GM19351 (cell line): ENCODE measurements around the gene CTNND2.
A peak's percentile ranks its signal among the peaks of the same experiment; 100 is the strongest.
"Not testable (repeated sequence)": the region's sequence is repeated elsewhere in the genome, so short reads cannot be mapped to it uniquely, and the experiment has no call there.

ENCODE experiments used
- ATAC-seq: cut with Tn5 transposase; IDR thresholded peaks from one replicate; pipeline ENCODE4 v1.9.1; 2021; ENCODE audit warnings: mild to moderate bottlenecking, moderate library complexity; ENCODE audit not compliant: unreplicated experiment

Gene CTNND2

DNA sequence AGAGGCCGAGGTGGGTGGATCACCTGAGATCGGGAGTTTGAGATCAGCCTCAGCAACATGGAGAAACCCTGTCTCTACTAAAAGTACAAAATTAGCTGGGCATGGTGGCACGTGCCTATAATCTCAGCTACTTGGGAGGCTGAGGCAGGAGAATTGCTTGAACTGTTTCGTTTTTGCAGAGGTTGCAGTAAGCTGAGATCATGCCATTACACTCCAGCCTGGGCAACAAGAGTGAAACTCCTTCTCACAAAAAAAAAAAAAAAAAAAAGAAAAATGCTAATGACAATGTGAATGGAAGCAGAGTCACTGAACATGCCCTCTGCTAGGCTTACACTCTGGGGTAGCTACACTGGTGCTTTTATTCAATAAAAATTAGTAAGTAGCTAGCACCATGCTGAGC lies 899.7 kb downstream of the CTNND2 start:
- not testable (repeated sequence) for ATAC-seq

DNA sequence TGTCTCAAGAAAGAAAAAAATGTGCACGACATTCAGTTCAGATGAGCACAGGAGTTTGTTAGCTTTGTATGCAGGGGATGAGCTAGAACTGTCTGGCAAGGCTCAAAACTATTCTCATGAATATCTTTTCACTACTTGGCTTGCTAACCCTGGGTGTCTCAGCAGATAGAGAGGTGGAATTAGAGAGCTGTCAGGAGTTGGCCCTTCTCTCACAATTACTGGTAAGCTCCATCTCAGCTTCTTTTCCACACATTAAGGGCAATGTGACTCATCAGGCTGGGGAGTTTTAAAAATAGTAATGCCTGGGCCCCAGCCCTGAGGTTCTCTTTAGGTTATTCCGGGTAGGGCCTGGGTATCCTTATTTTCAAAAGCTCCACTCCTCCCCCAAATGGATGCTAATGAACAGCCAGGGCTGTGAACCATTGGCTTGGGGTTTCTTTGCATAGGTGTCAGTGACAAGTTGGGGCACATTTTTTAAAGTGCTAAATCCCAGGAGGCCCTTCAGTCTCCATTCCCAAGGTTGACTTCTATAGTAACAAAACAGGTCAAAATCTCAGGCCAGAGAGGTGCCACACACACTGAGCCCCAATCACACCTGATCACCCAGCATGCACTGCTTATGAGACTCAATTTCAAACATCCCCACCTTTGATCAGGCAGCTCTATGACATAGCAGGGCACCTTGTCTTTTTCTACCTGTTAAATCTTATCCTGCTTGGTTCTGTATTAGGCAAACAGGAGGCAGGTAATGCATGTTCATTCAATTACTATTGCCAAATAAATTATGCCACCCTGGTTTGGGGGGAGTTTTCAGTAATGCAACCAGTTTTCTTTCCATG lies 903.5 kb downstream of the CTNND2 start:
- no peak for ATAC-seq

DNA sequence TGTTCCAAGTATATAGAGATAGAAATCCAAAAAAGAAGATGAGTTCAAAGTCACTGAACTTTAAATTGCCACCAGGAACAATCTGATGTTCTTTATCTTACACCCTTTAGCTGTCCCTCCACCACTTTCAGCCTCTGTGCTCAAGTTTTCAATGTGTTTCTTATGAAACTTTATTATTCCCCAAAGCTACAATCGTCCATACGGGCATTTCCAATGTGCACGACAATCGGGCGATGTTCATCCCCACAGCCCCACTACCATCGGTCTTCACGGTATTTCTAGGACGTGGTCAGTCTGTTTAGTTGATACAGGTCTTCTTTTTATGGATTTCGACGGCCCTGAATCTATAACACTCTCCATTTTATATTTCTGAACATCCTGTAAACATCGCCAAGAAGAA lies 904.5 kb downstream of the CTNND2 start:
- ATAC-seq = no peak

DNA sequence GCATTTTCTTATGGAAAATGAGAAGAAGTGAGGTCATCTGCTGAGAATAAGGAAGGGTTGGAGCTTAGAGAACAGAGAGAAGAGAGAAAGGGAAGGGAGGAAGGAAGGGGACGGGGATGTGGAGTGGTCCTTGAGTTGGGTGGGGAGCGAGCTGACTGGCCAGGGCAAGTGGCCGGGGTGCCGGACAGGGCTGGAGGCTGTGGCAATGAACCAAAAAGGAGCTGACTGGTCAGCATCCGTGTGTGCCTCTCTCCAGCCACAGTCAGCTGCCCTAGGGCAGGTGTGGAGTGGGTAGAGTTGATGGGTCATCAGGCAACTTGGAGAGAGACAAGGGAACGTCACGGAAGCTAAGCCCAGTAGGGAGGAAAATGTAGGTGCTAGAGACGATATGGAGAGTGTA lies 908.4 kb downstream of the CTNND2 start:
- ATAC-seq = no peak

DNA sequence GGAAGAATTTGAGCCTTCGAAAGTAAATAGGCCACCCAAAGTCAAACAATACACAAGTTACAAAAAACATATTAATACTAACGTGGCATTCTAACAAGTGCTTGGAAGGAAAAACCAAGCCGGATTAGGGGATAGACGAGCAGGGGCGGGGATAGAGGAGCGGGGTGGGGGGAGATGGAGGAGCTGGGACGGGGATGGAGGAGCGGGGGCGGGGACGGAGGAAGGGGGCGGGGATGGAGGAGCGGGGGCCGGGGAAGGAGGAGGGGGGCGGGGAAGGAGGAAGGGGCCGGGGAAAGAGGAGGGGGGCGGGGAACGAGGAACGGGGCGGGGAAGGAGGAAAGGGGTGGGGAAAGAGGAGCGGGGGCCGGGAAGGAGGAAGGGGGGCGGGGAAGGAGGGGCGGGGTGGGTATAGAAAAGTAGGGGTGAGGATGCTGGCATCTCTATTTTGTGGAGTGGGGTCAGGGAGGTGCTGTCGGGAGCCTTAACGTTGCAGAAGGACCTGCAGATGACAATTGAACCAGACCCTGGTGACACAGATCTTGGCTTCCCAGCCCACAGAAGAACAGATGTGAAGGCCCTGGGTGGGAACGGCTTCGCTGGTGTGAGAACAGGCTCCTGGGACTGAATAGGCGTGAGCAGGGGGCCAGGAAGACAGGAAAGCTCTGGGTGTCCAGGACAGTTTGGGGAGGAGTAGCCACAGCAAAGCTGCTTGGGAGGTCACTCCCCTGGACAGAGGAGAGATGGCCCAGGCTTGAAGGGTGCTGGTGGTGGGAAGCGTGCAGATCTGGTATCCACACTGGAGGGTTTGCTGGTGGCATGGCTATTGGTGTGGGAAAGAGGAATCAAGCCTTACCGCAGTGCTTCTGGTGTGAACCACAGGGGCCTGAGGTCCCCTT lies 909.9 kb downstream of the CTNND2 start:
- ATAC-seq = no peak

DNA sequence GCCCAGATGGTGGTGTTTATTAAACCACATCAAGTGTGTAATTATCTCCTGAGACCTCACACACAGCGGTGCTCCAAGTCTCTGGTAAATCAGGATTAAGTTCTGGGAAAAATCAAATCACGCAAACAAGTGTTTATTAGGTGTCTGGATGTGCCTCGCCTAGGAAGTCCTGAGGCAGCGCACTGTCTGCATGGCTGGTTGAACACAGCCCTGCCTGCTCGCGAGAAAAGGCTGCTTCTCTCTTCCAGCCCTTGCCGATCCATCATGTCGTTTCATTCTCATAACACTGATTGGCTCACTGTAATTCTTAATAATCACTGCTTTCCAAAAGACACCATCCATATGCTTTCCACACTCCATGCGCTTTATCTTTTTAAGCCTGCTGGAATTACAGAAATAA lies 913.6 kb downstream of the CTNND2 start:
- ATAC-seq = no peak

DNA sequence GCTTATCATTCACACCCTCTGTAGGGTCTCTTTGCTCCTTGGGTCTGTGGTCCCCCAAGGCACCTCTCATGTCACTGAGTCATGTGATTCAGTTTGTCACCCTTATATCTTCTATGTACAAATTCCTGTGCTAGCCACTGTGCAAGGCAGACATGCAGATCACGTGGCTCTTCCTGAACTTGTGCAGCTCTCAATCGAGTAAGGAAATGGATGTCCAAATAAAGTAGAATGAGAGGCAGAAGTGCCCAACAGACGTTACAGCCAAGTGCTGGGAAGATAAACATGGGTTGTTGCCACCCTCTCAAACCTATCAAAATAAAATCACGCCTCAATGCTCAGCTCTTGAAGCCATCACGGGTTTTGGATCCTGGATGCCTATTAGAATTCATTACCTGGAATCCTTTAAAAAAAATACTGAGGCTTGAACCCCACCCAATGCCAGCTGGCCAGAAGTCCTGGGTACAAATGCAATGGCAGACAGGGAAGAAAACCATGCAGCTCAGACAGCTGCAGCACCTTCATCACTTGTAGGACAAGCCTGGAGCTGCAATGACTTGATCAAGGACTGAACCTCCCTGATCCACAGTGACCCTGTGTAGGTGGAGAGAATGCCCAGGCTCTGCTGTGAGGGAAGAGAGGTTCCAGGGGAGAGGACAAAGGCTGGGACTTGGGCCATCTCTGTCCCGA lies 914.5 kb downstream of the CTNND2 start:
- no peak for ATAC-seq

DNA sequence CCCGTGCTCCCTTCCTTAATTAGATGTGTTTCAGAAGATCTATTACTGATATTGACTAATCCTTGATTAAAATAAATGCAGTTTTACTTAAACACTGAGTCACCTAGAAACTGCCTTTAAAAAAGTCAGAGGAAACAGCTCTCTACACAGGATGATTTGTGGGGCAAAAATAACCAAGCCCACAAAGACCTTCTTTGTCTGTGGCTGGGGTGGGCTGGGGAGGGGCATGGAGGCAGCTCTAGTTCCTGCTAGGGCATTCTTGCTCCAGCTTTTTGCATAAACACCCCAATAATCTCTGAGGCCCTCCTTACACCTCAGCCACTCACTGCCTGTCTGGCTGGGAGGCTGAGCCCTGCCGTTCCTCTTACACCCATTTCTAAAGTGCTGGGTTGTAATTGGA lies 915.6 kb downstream of the CTNND2 start:
- ATAC-seq = no peak

DNA sequence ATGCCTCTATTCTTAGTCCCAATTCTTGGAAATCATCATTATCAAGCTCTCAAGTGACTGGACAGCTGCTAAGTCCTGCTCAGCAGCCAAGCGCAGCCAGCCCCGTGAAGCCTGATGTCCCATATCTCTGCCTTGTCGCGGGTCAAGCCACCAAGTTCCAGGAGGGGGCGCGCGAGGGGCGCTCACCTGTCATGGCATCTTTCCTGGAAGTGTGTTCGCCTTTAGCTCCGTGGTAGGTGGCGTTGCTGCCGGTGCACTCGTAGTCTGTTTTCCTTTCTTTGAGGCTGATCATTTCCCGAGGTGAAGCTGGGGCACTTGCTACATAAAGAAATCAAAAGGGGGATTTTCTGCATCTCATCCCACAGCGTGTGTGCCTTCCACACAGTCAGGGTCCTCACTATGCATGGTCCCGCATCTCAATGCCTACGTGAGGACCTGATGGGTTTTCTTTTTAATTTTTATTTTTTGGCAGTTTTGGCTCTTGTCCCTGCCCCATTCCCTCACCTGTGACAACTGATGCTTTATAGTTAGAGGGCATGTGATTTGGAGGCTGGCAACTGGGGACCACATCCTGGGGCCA lies 916.2 kb downstream of the CTNND2 start:
- peak; percentile 94 for ATAC-seq

DNA sequence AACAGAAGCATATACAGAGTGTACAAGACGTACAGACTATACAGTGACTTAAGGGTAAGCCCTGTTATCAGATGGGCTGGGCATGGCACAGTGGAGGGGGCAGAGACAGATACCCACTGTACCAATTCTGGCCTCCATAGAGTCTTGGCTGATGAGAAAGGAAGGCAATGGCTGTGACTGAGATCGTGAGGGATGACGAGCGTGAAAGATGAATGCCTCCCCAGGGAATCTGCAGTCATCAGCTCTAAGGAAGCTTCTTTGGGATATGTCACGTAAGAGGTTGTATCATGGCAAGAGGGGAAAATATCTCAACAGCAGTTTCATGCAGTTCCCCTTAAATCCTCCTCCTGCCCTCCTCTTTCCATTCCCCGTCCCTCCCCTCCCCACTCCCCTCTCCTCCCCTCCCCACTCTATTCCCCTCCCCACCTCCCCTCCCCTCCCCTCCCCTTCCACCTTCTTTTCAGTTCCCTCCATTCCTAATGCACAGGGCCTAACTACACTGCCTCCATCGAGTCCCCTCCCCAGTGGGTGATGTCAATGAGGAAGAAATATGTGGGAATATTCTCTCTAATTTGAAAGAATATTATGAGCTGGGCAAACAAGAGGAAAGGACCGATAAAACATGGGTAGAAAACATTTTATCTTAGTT lies 916.8 kb downstream of the CTNND2 start:
- no peak for ATAC-seq

DNA sequence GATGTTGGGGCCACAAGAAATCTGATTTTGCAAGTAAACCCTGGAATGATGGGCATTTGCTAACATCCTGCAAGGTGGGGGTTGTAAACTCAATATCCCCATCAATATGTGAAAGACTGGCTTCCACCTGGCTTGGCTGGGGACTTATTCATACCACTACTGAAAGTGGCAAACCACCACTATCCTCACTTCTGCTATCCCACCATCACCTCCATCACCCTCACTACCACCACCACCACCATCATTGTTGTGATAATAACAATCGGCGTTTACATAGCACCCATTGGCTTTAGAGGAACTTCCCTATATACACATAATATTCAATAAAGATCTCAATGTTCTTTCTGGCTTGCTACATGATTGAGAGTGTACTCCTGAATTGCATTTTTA lies 918.5 kb downstream of the CTNND2 start:
- peak; percentile 42 for ATAC-seq

DNA sequence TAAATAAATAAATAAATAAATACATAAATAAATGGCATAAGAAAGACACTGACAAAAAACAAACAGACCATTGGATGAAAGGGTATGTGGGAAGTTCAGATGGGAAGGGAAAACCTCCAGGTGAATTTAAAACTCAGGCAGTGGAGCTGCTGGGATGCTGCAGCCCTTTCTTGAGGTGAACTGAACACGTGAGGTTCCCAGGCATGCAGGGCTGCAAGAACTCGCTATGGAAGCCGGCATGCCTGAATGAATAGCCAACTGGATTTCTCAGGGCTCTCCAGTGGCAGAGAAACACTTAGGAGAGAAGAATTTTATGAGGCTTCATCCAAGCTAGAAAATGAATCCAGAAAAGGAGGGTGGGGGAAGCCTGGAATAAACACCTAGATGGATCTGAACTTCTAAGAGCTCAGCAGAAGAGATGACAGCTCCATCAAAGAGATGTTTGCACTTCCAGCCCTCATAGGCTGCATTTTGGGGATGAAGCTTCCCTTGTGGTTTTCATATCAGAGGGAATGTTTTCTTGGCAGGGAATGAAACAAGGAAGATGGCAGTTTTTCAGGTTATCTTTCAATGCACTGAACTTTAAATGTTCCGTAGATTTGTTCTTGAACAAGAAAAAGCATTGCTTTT lies 919.0 kb downstream of the CTNND2 start:
- no peak for ATAC-seq

DNA sequence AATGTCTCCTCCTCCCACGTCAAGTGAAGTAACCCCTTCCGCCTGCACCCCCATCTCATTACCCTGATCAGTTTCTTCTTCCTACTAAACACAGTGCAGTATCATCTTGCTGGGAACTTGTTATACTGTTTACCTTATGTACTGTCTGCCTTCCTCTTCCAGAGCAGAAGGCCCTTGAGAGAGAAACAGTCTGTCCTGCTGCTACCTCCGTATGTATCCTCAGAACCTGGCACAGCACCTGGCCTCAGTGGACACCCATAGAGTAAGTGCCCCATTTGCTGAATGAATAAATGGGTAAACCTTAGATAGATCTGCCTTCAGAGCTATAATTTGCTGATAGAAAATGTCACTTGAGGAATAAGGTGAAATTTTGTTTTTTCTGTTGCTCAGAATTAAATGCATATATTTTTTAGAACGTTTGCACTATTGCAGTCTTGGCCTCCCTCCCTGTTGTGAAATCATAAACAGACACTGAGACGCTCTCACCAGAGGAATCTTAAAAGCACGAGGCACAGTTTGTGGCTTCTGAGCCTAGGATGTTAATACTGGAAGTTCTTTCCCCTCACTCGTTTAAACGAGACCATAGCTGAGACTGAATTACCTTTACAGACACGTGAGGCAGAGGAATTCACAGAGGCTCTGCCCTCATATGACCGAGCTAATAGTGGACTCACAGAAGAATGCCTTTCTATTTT lies 920.1 kb downstream of the CTNND2 start:
- no peak for ATAC-seq

DNA sequence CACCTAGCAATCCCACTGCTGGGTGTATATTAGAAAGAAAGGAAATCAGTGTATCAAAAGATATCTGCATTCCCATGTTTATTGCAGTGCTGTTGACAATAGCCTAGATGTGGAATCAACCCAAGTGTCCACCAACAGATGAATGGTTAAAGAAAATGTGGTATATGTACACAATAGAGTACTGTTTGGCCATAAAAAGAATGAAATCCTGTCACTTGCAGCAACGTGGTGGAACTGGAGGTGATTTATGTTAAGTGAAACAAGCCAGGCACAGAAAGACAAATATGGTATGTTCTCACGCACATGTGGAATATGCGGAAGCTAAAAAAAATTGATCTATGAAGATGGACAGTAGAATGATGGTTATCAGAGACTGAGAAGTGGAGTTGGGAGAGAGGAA lies 921.6 kb downstream of the CTNND2 start:
- no peak for ATAC-seq

DNA sequence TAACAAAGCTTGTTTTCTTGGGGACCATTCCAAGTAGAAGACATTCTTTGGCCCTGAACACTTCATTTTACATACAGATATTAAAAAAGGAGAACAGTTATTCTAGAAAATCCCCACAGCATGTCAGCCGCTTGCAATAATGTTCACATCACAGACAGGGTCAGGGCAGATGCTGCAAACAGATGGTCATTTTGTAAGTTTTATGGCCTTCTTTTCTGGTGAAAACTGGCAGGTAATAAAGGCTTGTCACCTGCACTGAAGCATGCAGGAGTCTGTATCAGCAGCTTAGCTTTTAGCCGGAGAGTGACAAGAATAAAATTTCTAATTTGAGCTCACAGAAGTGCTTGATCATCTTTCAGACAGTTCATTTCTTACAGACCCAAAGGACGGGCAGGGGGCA lies 922.3 kb downstream of the CTNND2 start:
- ATAC-seq = no peak

DNA sequence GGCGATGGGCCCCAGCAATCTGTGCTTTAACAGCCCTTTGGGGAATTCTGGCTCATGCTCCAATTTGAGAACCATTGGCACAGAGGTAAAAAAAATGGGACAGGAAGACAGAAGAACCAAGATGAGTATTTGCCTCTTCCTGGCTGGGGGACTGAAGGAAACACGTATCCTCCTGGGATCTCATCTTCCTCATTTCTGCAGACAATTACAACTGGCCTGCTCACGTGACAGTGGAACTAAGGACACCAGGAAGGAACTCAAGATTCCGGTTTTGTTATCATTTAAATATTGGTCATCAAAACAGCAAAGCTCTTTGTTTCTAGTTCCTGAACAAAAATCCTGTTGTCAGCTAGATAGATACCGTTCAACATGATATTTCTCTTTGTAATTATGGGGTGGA lies 927.2 kb downstream of the CTNND2 start:
- ATAC-seq = no peak

DNA sequence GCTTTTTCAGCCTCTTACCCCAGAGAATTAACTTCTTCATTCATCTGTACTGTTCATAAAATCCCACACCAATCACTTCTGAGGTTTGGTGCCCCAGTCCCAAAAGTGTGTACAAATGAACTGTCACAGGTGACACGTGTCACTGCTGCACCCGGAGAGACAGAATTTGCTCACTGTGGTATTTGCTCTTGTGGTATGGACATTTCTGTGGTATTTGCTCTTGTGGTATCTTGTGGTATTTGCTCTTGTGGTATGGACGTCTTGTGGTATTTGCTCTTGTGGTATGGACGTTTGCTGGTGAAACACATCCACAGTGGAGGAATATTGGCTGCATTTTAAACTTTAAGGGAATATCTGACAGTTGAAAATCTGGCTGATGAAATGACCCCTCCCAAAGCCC lies 928.3 kb downstream of the CTNND2 start:
- no peak for ATAC-seq

DNA sequence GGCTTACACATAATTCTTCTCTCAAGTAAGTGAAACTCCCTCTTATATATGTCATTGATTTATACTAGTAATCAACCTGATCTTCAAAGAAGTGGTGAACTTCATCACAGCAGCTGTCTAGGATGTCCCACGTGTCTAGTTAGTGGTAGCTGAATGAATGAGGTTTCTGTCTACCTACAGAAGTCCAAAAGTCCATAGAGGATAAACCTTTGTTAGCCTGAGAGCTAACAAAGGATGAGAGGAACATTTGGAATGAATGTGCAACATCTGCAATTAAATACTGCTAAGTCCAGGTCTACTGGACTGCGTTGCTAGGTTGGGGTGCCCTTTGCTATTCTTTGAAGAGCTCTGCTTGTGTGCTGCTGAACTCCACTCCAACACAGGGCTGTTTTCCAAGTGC lies 929.4 kb downstream of the CTNND2 start:
- ATAC-seq = no peak

DNA sequence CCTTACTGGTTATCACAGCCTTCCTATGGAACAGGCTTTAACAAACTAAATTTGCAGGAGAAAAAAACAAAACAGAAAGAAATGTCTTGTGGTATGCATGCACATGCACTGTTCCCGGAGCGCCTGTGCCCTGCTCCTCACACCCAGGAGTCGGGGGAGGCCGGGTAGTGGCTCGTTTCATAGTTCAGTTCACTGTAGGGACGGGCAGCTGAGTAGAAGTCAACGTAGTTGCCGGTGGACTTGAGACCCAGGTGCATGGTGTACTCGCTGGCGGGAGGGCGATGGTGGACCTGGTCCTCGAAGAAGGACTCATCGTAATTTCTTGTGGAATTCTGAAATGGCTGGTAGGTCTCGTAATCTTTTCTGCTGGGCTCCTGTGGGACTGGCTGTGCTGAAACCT lies 930.9 kb downstream of the CTNND2 start:
- ATAC-seq = no peak
